Gastrocnemius medialis (tissue), 4 donors: ENCODE data around the gene PBX3.

Experiments used
- POLR2A ChIP-seq, 2 donors: fragments of 450-650 bp; IDR thresholded peaks; one replicate each; pipeline ENCODE4 v1.6.1; 2017; ENCODE audit warnings: antibody characterized with exemption in 2 of 2, mild to moderate bottlenecking in 2 of 2, moderate library complexity in 2 of 2
- TF ChIP-seq, protein P1 (sequence below), 5 experiments: fragments of 450-650 bp in 3 of 5; fragments of 200-600 bp in 2 of 5; sonication (generic) in 2 of 5; IDR thresholded peaks in 4 of 5; conservative IDR thresholded peaks in 1 of 5; 1 replicate in 4 of 5; 2 replicates in 1 of 5; pipeline ENCODE4 v1.5.1; 2016 to 2019; ENCODE audit warnings: antibody characterized with exemption in 5 of 5, mild to moderate bottlenecking in 3 of 5, moderate library complexity in 3 of 5

GRCh38 chr9:126015424-126015823 lies 268.3 kb downstream of the PBX3 start:
- TF ChIP-seq, protein P1, sequence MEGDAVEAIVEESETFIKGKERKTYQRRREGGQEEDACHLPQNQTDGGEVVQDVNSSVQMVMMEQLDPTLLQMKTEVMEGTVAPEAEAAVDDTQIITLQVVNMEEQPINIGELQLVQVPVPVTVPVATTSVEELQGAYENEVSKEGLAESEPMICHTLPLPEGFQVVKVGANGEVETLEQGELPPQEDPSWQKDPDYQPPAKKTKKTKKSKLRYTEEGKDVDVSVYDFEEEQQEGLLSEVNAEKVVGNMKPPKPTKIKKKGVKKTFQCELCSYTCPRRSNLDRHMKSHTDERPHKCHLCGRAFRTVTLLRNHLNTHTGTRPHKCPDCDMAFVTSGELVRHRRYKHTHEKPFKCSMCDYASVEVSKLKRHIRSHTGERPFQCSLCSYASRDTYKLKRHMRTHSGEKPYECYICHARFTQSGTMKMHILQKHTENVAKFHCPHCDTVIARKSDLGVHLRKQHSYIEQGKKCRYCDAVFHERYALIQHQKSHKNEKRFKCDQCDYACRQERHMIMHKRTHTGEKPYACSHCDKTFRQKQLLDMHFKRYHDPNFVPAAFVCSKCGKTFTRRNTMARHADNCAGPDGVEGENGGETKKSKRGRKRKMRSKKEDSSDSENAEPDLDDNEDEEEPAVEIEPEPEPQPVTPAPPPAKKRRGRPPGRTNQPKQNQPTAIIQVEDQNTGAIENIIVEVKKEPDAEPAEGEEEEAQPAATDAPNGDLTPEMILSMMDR (IDR thresholded peaks at IDR 0.05 in 4 of 5, conservative IDR thresholded peaks at IDR 0.05 in 1 of 5) = no peak
- TF ChIP-seq POLR2A (IDR thresholded peaks at IDR 0.05) = no peak
